ENCODE measurements around the gene SRP9.

Gene SRP9, protein sequence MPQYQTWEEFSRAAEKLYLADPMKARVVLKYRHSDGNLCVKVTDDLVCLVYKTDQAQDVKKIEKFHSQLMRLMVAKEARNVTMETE

DNA sequence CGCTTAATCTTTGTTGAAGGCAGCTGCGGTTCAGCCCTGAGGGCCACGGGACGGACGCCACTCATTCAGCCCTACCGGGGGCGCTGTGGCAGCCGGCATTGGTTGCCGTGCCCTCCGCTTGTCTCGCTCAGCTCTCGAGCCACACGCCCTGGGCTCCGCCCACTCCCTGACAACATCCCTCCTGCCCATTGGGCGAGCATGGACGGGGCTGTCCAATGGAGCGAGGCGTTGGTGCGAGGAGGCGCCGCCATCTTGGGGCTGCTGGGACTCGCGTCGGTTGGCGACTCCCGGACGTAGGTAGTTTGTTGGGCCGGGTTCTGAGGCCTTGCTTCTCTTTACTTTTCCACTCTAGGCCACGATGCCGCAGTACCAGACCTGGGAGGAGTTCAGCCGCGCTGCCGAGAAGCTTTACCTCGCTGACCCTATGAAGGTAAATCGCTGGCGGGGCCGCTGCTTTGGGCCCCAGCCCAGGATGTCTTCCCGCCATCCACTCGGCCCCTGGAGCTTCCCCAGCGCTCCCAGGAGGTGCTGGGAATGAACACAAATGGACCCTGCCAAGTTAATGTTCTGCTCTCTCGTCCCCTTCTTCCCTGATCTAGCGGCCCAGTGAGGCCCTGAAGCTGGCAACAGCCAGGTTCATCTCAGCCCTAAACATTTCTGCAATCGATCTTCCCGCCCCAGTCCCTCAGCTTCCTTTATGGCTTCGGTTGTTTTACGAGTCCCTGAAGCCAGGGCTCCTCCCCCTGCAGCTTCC lies at the start of gene SRP9:
Gene SRP9 (plus strand): TSS at position 244 of the 754 bp plus-strand sequence. CDS start 115 bp downstream, at position 359.
- peak; percentile 99 for FAIRE-seq

DNA sequence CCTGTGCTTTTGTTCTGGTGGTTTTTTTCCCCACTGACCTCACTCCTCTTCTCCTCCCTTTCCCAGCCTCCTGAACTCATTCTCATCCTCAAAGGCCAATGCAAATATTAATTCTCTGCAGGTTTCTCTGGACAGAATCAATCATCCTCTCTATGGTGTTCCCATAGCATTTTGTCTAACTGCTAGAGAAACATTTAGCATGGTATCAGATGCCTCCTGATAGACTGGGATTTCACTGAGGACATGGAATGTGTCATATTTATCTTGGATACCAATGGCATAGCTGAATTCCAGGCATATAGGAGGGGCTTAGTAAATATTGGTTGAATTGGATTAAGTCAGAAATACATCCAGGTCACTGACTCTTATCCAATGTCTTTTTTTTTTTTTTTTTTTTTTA lies 46.1 kb upstream of the SRP9 start:
- no peak for FAIRE-seq

DNA sequence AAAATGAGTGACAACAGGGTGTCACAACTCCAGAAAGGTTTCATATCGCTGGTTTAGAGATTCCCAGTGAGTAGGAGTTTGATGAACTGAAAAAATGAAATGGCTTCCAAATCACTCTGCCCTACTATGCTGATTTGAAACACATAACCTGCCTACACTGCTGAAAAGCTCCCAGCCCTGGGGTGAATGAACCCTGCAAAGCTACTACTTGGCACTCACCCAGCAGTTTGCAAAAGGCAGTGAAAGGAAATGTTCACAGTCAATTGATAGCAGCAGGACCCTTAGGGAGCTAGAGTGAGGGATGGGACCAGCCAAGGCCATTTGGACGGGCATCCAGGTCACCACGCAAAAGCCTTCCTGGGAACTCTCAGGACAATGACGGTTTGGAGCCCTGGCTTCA lies 44.4 kb upstream of the SRP9 start:
- FAIRE-seq: no peak

DNA sequence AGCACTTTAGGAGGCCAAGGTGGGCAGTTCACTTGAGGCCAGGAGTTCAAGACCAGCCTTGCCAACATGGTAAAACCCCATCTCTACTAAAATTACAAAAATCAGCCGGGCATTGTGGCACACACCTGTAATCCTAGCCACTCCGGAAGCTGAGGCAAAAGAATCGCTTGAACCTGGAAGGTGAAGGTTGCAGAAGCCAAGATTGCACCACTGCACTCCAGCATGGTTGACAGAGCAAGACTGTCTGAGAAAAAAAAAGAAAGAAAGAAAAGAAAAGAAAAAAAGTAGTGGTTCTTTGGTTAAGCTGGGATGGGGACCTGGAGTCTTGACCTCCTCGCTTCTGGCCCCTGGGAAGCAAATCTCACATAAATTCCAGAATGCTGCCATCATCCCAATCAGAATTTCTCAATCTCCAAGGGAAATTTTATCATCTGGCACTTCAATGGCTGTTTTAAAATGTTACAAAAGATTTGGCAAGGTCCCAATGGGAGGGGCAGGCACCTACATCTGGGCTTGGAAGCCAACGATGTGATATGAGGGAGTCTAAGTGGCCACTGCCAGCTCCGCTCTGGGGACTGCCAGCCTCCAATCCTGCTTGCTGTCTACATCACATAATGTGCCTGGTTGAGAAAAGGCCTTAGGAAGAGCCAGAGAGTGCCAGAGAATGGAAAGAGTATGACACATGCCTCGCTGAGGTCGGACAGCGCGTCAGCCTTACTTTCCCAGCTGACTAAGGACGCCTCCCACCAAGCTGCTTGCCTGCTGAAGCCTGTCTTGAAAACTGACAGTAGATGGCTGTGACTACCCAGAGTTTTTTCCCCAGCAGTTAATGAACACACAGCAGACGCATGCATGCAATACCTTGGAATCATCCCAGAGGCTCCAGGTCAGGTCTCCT lies 42.1 kb upstream of the SRP9 start:
- FAIRE-seq: no peak

DNA sequence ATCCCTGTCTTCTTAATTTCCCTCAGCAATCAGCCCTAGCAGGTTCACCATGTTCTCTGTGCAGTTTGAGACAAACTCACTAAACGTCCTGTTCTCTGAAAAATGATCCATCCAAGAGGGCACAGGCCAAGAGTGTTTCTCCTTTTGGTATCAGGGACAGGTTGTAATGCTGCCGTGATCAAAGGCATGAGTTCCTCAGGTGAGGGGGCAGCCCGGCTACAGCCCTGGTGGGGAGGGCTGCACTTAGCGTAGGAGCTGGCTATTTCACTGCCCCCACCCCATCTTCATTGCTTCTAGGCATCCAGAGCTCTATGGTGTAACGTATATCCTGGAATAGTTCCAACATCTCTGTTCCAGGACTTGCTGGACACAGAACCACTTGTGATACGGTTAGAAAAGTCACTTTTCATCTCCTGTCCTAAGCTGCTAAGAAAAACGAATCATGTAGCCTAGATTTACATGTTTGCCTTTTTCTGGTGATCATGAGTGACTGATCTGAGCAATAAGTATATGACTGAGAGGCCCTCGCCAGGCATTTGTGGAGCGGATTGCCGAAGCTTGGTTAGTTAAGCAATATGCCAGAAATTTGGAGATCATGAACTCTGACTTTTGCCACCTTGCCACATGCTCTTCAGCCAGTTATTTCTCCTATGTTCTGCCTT lies 41.1 kb upstream of the SRP9 start:
- FAIRE-seq: no peak

DNA sequence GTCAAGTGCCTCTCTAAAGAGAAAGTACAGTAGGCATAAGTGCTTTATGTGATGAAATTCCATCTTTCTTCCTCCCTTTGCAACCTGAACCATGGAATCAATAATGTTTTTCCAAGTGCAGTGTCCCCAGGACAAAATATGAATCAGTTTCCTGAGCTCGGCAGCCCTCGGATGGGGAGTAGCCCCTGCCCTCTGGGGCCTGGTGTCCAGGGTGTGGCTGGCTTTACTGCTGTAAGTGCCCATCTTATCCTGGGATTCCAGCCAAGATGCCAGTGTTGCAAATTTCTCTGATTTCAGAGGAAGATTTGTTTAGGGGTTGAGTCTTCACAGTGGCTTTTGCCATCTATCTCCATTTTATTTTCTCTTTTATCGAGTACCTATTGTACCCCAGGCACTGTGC lies 40.5 kb upstream of the SRP9 start:
- FAIRE-seq: no peak

DNA sequence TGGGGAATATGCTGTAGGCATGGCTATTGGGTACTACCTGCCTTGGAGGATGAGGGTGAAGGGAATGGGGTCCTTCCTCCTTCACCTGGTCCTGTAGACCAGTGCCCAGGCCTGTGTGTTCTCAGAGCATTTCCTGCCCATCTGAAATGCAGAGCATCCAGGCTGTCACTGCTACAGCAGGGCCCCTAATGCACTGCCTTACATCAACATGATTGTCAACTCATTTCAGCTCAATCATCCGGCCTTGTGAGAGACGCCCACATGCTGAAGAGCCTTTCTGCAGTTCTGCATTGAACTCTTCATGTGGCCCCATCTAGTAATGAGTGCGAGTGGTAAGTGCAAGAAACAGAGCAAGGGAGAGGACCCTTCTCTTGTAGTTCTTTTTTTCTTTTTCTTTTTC lies 39.8 kb upstream of the SRP9 start:
- no peak for FAIRE-seq

DNA sequence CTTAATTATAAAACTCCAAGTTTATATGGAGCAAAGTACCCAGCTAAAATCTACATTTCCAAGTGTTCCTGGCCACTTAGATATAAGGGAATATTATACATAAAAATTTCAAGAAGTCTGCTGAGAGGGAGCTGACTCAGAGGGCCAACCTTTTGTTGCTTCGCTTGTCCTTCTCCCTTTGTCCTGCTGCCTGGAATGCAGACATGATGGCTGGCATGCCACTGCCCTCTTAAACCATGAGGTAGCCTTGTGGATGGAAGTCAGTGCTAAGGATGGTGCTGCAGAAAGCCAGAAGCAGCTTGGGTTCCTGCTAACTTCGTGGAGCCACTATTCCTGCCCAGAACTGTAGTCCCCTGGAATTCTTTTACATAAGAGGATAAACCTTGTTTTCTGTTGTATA lies 38.9 kb upstream of the SRP9 start:
- no peak for FAIRE-seq

DNA sequence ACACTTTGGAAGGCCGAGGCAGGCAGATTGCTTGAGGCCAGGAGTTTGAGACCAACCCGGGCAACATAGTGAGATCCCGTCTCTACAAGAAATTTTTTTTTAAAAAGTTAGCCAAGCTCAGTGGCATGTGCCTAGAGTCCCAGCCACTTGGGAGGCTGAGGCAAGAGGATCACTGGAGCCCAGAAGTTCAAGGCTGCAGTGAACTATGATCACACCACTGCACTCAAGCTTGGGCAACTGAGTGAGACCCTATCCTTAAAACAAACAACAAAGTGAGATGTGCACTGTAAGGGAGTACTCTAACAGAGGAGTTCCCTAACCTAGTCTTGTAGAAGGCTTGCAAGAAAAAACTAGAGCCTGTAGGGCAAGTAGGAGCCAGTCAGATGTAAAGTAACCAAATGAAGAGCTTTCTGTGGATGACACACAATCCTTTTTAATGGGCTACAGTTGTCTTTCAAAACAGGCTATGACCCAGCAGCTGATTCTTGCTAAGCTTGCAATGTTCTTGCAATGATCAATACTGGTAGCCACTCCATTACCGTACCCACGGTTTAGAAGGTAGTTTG lies 38.0 kb upstream of the SRP9 start:
- FAIRE-seq: no peak

DNA sequence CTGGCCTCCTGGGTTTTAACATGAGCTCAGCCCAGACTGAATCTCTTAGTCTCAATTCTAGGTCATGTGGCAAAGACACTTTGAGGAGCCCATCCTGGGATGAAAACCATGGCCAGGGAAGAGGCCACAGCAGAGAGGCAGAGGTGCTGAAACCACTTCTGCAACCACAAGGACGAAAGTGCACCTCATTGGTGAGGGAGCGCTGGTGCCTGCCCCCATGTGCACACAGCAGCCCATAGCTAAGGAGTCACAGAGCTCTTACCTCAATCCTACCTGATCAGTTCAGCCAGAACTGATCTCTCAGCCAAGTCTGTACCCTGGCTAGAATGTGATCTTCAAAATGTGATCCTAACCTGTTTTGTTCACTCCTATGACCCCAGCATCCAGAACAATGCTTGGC lies 32.9 kb upstream of the SRP9 start:
- no peak for FAIRE-seq

DNA sequence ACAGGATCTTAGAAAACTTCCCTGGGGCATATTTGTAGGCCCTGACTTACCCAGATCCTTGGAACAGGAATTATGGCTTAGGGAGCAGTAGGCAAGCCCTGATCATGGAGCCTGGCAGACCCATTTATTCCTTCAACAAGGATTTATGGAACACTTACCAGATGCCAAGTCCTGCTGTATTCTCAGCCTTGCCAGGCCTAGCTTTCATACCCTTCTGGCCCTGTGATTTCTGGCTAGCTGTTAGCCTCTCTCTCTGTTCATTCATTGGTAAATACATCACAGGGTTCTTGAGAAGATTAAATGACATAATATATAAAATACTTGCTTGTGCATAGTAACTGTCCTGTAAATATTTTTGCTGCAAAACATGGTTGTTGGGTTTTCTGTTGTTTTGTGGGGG lies 32.4 kb upstream of the SRP9 start:
- FAIRE-seq: no peak

DNA sequence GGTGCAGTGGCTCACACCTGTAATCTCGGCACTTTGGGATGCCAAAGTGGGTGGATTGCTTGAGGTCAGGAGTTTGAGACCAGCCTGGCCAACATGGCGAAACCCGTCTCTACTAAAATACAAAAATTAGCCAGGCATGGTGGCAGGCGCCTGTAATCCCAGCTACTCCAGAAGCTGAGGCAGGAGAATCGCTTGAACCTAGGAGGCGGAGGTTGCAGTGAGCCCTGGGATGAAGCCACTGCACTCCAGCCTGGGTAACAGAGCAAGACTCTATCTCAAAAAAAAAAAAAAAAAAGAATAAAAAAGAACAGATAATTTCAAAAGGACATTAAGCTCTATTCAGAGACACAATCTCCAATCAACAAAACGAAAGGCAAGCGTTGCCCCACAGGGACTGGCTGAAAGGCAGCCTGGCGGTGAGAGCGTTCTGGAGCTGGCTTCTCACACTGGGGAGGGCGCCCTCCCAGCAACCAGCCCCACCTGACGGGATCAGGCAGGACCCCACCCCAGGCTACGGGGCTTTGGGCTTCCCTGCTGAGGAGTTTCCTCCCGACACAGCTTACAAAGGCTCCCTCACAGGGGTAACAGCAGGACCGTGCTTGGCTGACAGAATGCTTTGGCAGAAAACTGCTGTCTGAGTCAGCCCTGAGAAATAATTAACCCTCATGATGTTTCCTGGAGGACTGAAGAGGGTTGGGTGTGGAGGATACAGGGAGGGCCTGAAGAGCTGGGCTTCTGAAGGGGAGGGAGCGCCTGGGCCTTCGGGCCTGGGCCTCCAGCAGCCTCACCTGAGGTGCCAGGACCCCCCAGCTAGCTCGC lies 31.1 kb upstream of the SRP9 start:
- FAIRE-seq: no peak

DNA sequence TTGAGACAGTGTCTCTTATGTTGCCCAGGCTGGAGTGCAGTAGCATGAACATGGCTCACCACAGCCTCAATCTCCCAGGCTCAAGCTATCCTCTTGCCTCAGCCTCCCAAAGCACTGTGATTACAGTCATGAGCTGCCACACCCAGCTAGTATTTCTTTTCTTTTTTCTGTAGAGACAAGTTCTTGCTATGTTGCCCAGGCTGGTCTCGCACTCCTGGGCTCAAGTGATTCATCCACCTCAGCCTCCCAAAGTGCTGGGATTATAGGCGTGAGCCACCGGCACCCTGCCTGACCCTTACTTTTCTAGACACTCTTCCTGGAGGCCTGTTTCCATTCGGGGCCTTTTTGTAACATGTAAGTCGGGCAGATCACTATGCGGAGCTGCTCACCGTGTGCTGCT lies 30.1 kb upstream of the SRP9 start:
- no peak for FAIRE-seq

DNA sequence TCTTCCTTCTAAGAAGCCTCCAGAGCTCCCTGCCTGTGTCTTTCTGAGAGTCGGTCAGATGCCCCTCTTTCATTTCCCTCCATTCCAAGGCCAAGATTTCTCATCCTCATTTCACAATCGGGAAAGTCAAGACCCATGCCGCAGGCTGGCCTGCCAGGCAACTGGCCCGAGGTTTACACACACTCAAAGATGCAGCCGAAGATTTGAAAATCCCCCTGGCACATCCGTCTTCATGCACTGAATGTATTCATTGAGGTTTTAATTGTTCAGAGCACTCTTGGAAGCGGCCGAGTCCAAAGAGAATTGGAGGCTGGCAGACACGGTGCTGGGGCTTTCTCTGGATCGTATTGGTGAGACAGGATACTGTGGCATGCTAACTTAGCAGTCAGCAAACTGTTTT lies 29.1 kb upstream of the SRP9 start:
- FAIRE-seq: no peak

DNA sequence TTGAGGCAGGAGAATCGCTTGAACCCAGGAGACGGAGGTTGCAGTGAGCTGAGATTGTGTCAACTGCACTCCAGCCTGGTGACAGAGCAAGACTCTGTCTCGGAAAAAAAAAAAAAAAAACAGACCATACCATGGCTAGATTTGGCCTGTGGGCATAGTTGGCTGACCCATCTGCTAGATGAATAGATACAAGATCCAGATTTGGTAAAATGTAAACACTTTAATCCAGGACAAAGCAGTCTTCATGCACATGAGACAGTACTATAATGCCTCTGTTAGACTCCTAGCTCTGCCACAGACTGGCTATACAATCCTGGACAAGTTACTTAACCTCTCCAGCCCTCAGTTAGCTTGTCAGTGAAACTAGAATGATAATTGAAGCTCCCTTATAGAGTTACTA lies 27.9 kb upstream of the SRP9 start:
- no peak for FAIRE-seq

DNA sequence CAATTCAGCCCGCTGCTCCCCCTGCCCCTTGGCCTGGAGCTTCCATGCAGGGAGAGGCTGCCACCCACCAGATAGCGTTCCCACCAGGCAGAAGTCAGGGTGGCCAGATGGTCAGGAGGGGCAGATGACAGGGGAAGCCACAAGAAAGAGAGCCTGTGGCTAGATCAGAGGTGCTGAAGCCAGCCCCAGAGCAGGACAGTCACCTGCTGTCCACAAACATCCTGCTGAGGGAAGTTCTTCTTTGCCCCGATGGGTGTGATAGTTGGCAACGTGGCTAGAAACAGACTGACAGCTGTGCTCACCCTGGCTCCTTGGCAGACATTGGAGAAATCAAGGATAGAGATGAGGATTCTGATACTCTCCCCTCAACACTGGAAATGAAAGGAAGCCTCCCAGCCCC lies 27.2 kb upstream of the SRP9 start:
- FAIRE-seq: no peak

DNA sequence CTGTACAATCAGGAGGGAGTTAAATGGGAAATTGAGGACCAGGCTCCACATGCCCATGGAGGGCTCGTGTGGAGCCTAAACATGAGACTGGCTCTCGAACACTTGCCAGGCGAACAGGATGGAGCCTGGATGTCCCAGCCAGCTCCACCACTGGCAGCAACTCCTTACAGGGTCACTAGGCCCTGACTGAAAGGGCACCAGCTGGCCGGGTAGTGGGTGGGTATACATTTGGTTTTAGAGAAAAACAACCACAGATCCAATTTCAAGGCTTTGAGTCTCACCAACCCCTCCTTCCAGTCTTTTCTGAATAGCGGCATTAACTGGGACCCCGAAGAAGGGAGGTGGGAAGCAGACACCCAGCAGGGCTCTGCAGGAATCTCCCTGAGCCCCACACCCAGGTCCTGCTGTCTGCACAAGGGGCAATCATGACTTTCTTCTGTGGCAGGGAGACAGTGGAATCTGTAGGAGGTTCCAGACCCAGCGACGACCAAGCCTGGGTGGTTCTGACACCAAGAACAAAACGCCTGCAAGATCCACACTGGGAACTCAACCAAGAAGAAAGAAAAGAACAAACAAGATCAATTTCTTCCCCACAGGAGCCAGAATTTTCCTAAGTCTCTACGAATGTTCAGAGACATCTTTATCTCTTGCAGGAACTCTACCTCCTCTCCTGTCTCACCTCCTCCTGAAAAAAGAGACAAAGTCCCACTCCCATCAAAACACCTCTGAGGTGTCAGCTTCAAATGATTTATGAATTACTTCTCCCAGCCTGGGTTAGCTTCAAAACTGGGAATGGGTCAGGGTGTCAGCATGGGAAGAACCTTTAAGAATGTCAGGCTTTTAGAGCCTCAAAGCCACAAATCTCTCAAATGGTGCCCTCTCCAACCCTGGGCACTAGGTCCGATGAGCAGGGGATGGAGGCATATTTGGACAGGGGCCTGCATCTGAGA lies 26.5 kb upstream of the SRP9 start:
- FAIRE-seq: no peak

DNA sequence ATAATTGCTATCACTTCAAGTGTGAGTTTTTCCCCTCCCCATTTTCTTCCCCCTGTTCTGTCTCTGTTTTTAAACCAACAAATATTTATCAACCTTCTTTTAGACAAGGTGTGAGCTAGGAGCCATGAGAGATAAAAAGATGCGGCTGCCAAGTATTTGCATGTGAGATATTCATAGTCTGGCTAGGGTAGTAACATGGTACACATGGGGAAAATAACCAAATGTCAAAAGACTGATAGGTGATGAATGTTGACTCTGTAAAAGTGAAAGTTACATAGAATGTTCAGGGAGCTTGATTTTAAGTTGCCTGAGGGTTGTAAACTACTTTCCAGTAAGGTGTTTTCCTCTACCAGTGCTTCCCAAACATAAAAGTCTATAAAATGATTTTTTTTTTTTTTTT lies 25.4 kb upstream of the SRP9 start:
- FAIRE-seq: no peak

DNA sequence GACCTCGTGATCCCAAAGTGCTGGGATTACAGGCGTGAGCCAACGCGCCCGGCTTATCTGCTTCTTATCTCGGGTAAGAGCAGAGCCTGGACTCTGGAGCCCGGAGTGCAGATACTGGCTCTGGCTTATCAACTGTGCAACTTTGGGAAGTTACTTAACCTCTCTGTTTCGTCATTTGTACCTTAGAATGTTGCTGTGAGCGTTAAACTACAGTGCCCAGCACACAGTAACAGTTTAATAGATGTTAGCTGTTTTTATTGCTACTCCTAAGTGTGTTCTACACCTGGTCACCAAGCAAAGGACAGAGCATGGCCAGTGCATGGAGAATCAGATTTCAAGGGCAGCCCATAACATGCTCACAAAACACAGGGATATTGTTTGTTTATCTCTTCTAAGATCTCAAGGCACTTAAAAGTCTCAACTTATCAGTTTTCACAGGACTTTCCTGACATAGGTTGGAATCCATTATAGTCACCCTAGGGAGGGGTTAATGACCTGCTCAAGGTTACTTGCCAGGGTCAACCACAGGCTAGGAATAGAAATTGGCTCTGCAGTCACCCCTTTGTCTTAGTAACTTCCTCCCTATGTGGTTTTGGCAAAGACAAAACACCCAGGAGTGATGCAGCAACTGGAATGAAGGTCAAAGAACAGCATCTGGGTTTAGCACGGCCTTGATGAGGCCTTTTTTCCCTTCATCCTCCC lies 22.5 kb upstream of the SRP9 start:
- FAIRE-seq: no peak

DNA sequence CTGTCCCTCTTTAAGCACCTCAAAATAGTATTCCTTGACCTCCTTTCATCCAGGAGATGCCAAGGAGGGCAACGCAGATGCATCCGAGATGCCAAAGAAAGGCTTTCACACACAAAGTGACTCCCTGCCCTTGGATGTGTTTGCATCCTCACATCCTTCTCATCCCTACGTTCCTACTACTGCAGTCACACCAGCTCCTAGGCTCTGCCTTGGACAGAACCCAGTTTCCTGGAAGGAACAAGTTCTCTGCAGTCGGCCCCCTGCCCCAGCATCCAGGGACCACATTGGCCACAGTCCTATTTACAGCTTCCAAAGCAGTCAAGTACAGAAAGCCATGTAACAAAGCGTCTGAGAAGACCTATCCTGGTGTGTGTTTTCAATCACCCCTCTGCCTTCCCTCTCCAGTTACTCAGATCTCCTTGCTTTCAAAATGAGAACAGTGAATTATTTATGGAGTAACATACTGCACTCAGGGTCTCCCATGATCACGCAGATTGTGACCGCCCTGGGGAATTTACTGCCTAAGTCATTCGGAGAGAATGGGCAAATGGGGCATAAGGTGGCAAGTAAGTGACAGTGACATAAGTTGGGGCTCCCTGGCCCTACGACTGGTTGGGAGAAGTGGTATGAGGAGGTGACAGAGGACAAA lies 21.8 kb upstream of the SRP9 start:
- FAIRE-seq: no peak

All from endometrium (tissue), 2 donors.